ENCODE results near the gene FRAS1. TPM values are rescaled to one million over a fixed set of nuclear protein-coding genes. Genes with fewer than 3 reads are reported as not detected.

The FRAS1 gene
- total RNA-seq, 2 experiments from 2014 or later: not detected

DNA sequence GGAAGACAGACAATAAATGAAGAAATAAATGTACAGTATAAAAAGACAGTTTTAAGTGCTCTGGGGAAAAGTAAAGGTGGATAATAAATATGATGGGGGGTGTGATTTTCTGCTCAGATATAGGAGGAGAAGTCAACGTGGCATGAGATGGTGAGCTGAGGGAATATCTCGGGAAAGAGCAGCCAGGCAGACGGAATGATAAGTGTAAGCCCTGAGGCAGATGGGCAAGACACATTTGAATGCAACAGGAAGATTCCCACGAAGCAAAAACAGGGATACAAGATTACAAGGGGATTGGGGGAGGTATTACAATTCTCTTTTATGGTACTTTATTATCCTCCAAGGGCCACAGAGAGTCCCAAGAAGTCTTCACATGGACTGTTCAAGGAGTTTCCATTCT lies 505.6 kb downstream of the FRAS1 start:
- Histone ChIP-seq H3K4me1 (ENCODE audit: insufficient read depth, low read length) (no peaks in the 10 kb centered on the region), H3K27ac (ENCODE audit: low read depth in 1 of 2, low read length in 2 of 2) (no peak overlapping the region), H3K27me3 (ENCODE audit: control insufficient read depth in 1 of 2, insufficient read depth in 2 of 2, low read length in 2 of 2) (peaks cover 0 to 5% of the 10 kb centered on the region in 2 experiments), H3K36me3 (ENCODE audit: insufficient read depth, low read length) (no peaks in the 10 kb centered on the region), H3K9me3 (ENCODE audit: control insufficient read depth in 1 of 2, insufficient read depth in 1 of 2, low read length in 2 of 2) (no peaks in the 10 kb centered on the region), H3K4me3 (ENCODE audit: low read length) (no peak overlapping the region)
- intact Hi-C loops (cut with DNase I, micrococcal nuclease): no loop called here
- CTCF ChIA-PET: no interaction called here
- TF ChIP-seq, protein P1, sequence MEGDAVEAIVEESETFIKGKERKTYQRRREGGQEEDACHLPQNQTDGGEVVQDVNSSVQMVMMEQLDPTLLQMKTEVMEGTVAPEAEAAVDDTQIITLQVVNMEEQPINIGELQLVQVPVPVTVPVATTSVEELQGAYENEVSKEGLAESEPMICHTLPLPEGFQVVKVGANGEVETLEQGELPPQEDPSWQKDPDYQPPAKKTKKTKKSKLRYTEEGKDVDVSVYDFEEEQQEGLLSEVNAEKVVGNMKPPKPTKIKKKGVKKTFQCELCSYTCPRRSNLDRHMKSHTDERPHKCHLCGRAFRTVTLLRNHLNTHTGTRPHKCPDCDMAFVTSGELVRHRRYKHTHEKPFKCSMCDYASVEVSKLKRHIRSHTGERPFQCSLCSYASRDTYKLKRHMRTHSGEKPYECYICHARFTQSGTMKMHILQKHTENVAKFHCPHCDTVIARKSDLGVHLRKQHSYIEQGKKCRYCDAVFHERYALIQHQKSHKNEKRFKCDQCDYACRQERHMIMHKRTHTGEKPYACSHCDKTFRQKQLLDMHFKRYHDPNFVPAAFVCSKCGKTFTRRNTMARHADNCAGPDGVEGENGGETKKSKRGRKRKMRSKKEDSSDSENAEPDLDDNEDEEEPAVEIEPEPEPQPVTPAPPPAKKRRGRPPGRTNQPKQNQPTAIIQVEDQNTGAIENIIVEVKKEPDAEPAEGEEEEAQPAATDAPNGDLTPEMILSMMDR (IDR thresholded peaks at IDR 0.05): no peak
- POLR2A ChIA-PET: no interaction called here
- H3K4me1 Mint-ChIP-seq (ENCODE audit: low read depth): no peaks in the 10 kb centered on the region
- ATAC-seq (ENCODE audit: poor library complexity) (no peak), DNase-seq (no peak)
- no peaks in the 10 kb centered on the region for H3K9me3 Mint-ChIP-seq
- no peaks in the 10 kb centered on the region for H3K27me3 Mint-ChIP-seq
- no peak overlapping the region for H3K4me3 Mint-ChIP-seq
- H3K27ac Mint-ChIP-seq: no peak overlapping the region
- H3K36me3 Mint-ChIP-seq (ENCODE audit: low read depth): no peaks in the 10 kb centered on the region

GRCh38 chr4:78565971-78566372 lies 508.8 kb downstream of the FRAS1 start:
- no peaks in the 10 kb centered on the region for H3K36me3 ChIP-seq (ENCODE audit: insufficient read depth, low read length)
- ChIA-PET CTCF (no interaction called here), POLR2A (no interaction called here)
- no peak overlapping the region for H3K4me3 ChIP-seq (ENCODE audit: low read length)
- intact Hi-C loops (cut with DNase I, micrococcal nuclease): no loop called here
- Mint-ChIP-seq H3K4me3 (no peak overlapping the region), H3K9me3 (no peaks in the 10 kb centered on the region), H3K36me3 (ENCODE audit: low read depth) (no peaks in the 10 kb centered on the region), H3K4me1 (ENCODE audit: low read depth) (no peaks in the 10 kb centered on the region), H3K27ac (no peak overlapping the region), H3K27me3 (no peaks in the 10 kb centered on the region)
- no peak overlapping the region for H3K27ac ChIP-seq (ENCODE audit: low read depth in 1 of 2, low read length in 2 of 2)
- no peak for ATAC-seq (ENCODE audit: poor library complexity)
- H3K27me3 ChIP-seq (ENCODE audit: control insufficient read depth in 1 of 2, insufficient read depth in 2 of 2, low read length in 2 of 2): peaks cover 0 to 5% of the 10 kb centered on the region in 2 experiments
- no peaks in the 10 kb centered on the region for H3K9me3 ChIP-seq (ENCODE audit: control insufficient read depth in 1 of 2, insufficient read depth in 1 of 2, low read length in 2 of 2)
- H3K4me1 ChIP-seq (ENCODE audit: insufficient read depth, low read length): no peaks in the 10 kb centered on the region
- TF ChIP-seq, protein P1 (IDR thresholded peaks at IDR 0.05): no peak
- no peak for DNase-seq

DNA sequence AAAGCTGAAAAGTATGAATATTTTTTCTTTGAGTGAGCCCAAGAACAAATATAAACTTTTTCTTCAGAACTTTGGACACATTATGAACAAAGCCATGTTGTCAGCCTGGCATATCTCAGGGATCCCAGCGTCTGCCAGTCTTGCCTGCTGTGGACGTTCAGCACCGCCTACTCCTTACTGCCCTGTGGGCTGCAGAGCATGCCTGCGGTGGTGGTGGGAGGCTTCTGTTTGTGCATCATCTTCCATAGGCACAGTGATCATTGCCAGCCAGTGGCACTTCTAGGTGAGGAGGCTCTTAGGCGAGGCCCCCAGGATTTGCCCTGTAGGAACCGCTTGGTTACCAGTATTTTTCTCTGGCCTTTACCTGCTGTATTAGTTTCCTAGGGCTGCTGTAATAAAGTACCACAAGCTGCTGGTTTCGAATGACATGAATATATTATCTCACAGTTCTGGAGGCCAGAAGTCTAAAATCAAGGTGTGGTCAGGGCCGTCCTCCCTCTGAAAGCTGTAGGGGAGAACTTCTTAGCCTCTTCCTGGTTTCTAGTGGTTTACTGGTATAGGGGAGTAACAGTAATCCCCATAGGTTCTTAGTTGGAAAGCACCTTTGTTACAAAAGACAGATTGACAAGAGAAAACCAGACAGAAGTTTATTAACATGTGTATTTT lies 509.8 kb downstream of the FRAS1 start:
- ChIA-PET CTCF (interaction anchor here (1.6 kb wide), 1 partner anchor 26 kb away, joined by 3 read pairs; no protein-coding TSS in a partner anchor), POLR2A (no interaction called here)
- H3K9me3 Mint-ChIP-seq: no peaks in the 10 kb centered on the region
- H3K36me3 Mint-ChIP-seq (ENCODE audit: low read depth): no peaks in the 10 kb centered on the region
- H3K4me1 Mint-ChIP-seq (ENCODE audit: low read depth): no peaks in the 10 kb centered on the region
- DNase-seq: no peak
- peaks cover 0 to 2% of the 10 kb centered on the region in 2 experiments for H3K27me3 ChIP-seq (ENCODE audit: control insufficient read depth in 1 of 2, insufficient read depth in 2 of 2, low read length in 2 of 2)
- no peaks in the 10 kb centered on the region for H3K4me1 ChIP-seq (ENCODE audit: insufficient read depth, low read length)
- H3K4me3 ChIP-seq (ENCODE audit: low read length): no peak overlapping the region
- H3K27ac Mint-ChIP-seq: no peak overlapping the region
- no peaks in the 10 kb centered on the region for H3K36me3 ChIP-seq (ENCODE audit: insufficient read depth, low read length)
- no peak overlapping the region for H3K27ac ChIP-seq (ENCODE audit: low read depth in 1 of 2, low read length in 2 of 2)
- H3K4me3 Mint-ChIP-seq: no peak overlapping the region
- H3K9me3 ChIP-seq (ENCODE audit: control insufficient read depth in 1 of 2, insufficient read depth in 1 of 2, low read length in 2 of 2): no peaks in the 10 kb centered on the region
- intact Hi-C loops (cut with DNase I, micrococcal nuclease): no loop called here
- no peak for ATAC-seq (ENCODE audit: poor library complexity)
- TF ChIP-seq, protein P1 (IDR thresholded peaks at IDR 0.05): no peak
- H3K27me3 Mint-ChIP-seq: no peaks in the 10 kb centered on the region

Measured in CD4-positive, alpha-beta T cell (primary cell).